Panc1 (cell line): ENCODE measurements around the gene WDR6. TPM values are rescaled to one million over a fixed set of nuclear protein-coding genes. Genes with fewer than 3 reads are reported as not detected.

Experiments
- ATAC-seq: fragments of 200-7000 bp; cut with Tn5 transposase; 2 replicates; pipeline ENCODE4 v1.9.1; 2020; ENCODE audit warnings: mild to moderate bottlenecking, moderate library complexity
- BruUV-seq: library from RNA; stranded (reverse); fragments of 400-500 nt; replicated peaks from 2 replicates; lab custom pipeline; 2021; lab: Mats Ljungman, UMichigan
- CTCF ChIA-PET: fragments of 300-600 bp; sonication (Branson Sonifier 250); formaldehyde crosslinking; loops from one replicate; lab custom pipeline; 2022; ENCODE audit warnings: antibody characterized with exemption; lab: Charles Lee
- POLR2A ChIA-PET: fragments of 300-600 bp; sonication (Branson Sonifier 250); formaldehyde crosslinking; loops from one replicate; lab custom pipeline; 2022; ENCODE audit warnings: antibody characterized with exemption; lab: Charles Lee
- DNase-seq: peaks from one replicate; pipeline ENCODE4 v3.0.0-alpha.2; 2010; ENCODE audit warnings: low read depth, low spot score
- H3K27ac ChIP-seq: 2 replicates; pipeline ENCODE4 v1.5.1; 2011; ENCODE audit warnings: mild to moderate bottlenecking, low read length, inconsistent platforms
- H3K27me3 ChIP-seq: fragments of 200-500 bp; sonication (Bioruptor generic); 2 replicates; pipeline ENCODE4 v1.6.0; 2014; ENCODE audit warnings: low read length, inconsistent platforms; ENCODE audit not compliant: control insufficient read depth, insufficient read depth
- H3K36me3 ChIP-seq: fragments of 200-500 bp; sonication (Bioruptor generic); 2 replicates; pipeline ENCODE4 v1.5.1; 2014; ENCODE audit warnings: inconsistent platforms, mild to moderate bottlenecking, low read length, moderate library complexity; ENCODE audit not compliant: control insufficient read depth, insufficient read depth
- H3K4me1 ChIP-seq: 2 replicates; pipeline ENCODE4 v1.5.1; 2011; ENCODE audit warnings: inconsistent platforms, mild to moderate bottlenecking, low read length, moderate library complexity; ENCODE audit not compliant: control insufficient read depth, insufficient read depth
- H3K4me3 ChIP-seq, 2 experiments: 2 replicates each; pipeline ENCODE4 v1.5.1; 2011 to 2012; ENCODE audit warnings: low read depth in 2 of 2, low read length in 2 of 2, mild to moderate bottlenecking in 2 of 2, inconsistent platforms in 1 of 2, moderate library complexity in 1 of 2
- H3K9me3 ChIP-seq: fragments of 200-500 bp; sonication (Bioruptor generic); 2 replicates; pipeline ENCODE4 v1.5.1; 2014; ENCODE audit warnings: low read depth, mild to moderate bottlenecking, inconsistent platforms, low read length, moderate library complexity; ENCODE audit not compliant: control insufficient read depth, insufficient read depth
- CTCF ChIP-seq: fragments of 450-650 bp; IDR thresholded peaks from 2 replicates; pipeline ENCODE4 v1.5.1; 2017; ENCODE audit warnings: mild to moderate bottlenecking
- POLR2AphosphoS5 ChIP-seq: IDR thresholded peaks from 2 replicates; pipeline ENCODE4 v1.6.1; 2012; ENCODE audit warnings: mild to moderate bottlenecking, low read depth, low read length, moderate library complexity
- REST ChIP-seq, 2 experiments: IDR thresholded peaks; 2 replicates each; pipeline ENCODE4 v1.6.1; 2011 to 2012; ENCODE audit warnings: low read depth in 2 of 2, control low read depth in 1 of 2, low read length in 1 of 2, mild to moderate bottlenecking in 1 of 2, moderate library complexity in 1 of 2; ENCODE audit not compliant: insufficient read depth in 1 of 2
- SIN3A ChIP-seq: IDR thresholded peaks from 2 replicates; pipeline ENCODE4 v1.6.1; 2012; ENCODE audit warnings: low read depth, mild to moderate bottlenecking, low read length, moderate library complexity, borderline replicate concordance; ENCODE audit not compliant: insufficient read depth
- TCF7L2 ChIP-seq: IDR thresholded peaks from 2 replicates; pipeline ENCODE4 v1.6.1; 2011; ENCODE audit warnings: mild to moderate bottlenecking, low read depth, low read length, inconsistent platforms
- in situ Hi-C: cut with HindIII; loops from 2 replicates; pipeline ENCODE4 v1.10.0; 2016; ENCODE audit warnings: low sequenced_read_pairs, low pct_unique_long_range_greater_than_20kb
- intact Hi-C: fragments of 100-400 bp; cut with micrococcal nuclease; formaldehyde crosslinking; loops from one replicate; pipeline ENCODE4 v1.10.0; 2022; ENCODE audit not compliant: unreplicated experiment
- total RNA-seq: library from RNA; stranded (reverse); gene quantifications from one replicate; pipeline ENCODE4 v1.2.1, GENCODE V29; 2021; ENCODE audit not compliant: unreplicated experiment

WDR6 gene
- total RNA-seq, 1 experiment from 2014 or later: 142 TPM

GRCh38 chr3:48984663-48985062, 22.5 kb upstream of the WDR6 start:
- H3K4me1 ChIP-seq: peaks cover 7% of the 10 kb centered on the region
- in situ Hi-C loops: no loop called here
- no TSS peak for BruUV-seq
- peaks cover 8% of the 10 kb centered on the region for H3K36me3 ChIP-seq
- TF ChIP-seq TCF7L2 (no peak), POLR2AphosphoS5 (no peak), CTCF (no peak), SIN3A (no peak), REST (IDR thresholded peaks at IDR 0.05; ENCODE audit: insufficient read depth in 1 of 2, low read depth in 2 of 2, low read length in 1 of 2) (no peak)
- H3K9me3 ChIP-seq: no peaks in the 10 kb centered on the region
- no peak for ATAC-seq
- intact Hi-C loops: no loop called here
- H3K4me3 ChIP-seq: no peak overlapping the region
- CTCF ChIA-PET: no interaction called here
- H3K27me3 ChIP-seq: no peaks in the 10 kb centered on the region
- POLR2A ChIA-PET: no interaction called here
- no peak for DNase-seq
- no peak overlapping the region for H3K27ac ChIP-seq

- TF ChIP-seq REST (IDR thresholded peaks at IDR 0.05; ENCODE audit: insufficient read depth in 1 of 2, low read depth in 2 of 2, low read length in 1 of 2) (no peak), CTCF (no peak), SIN3A (no peak)
- no TSS peak for BruUV-seq
- H3K9me3 ChIP-seq: no peaks in the 10 kb centered on the region
- DNase-seq: no peak
- H3K27me3 ChIP-seq: no peaks in the 10 kb centered on the region
- peaks cover 7% of the 10 kb centered on the region for H3K4me1 ChIP-seq
- no peak overlapping the region for H3K27ac ChIP-seq
- in situ Hi-C loops: no loop called here
- POLR2A ChIA-PET: no interaction called here
- intact Hi-C loops: no loop called here
- H3K4me3 ChIP-seq: no peak overlapping the region
- no peak for ATAC-seq
- H3K36me3 ChIP-seq: peaks cover 8% of the 10 kb centered on the region
- CTCF ChIA-PET: no interaction called here
These were observed 21.3 kb upstream of the WDR6 start for GRCh38 chr3:48985831-48986376.
